HG02623 (cell line): ENCODE results near the gene RPS6KA2.

ENCODE experiments used
- ATAC-seq: cut with Tn5 transposase; IDR thresholded peaks from one replicate; pipeline ENCODE4 v1.9.1; 2021; ENCODE audit warnings: moderate library complexity; ENCODE audit not compliant: unreplicated experiment

Gene RPS6KA2

GRCh38 chr6:166492092-166492741 lies 134.8 kb downstream of the RPS6KA2 start:
- no peak for ATAC-seq

- ATAC-seq, result no peak
These were observed 136.2 kb downstream of the RPS6KA2 start for GRCh38 chr6:166490671-166491500.

- ATAC-seq, result no peak
These were observed 137.5 kb downstream of the RPS6KA2 start for GRCh38 chr6:166489301-166490155.

- ATAC-seq, result no peak
These were observed 138.3 kb downstream of the RPS6KA2 start for GRCh38 chr6:166488701-166489100.

GRCh38 chr6:166488076-166488685 lies 138.9 kb downstream of the RPS6KA2 start:
- ATAC-seq, result peak; percentile 92

- ATAC-seq, result no peak
These were observed 139.9 kb downstream of the RPS6KA2 start for GRCh38 chr6:166487148-166487547.

GRCh38 chr6:166486536-166486880 lies 140.5 kb downstream of the RPS6KA2 start:
- no peak for ATAC-seq

- no peak for ATAC-seq
These were observed 141.2 kb downstream of the RPS6KA2 start for GRCh38 chr6:166485651-166486535.

- no peak for ATAC-seq
These were observed 142.2 kb downstream of the RPS6KA2 start for GRCh38 chr6:166484863-166485262.

- no peak for ATAC-seq
These were observed 143.3 kb downstream of the RPS6KA2 start for GRCh38 chr6:166483573-166484250.

GRCh38 chr6:166483026-166483425 lies 144.0 kb downstream of the RPS6KA2 start:
- ATAC-seq, result no peak

- no peak for ATAC-seq
These were observed 148.1 kb downstream of the RPS6KA2 start for GRCh38 chr6:166478782-166479592.

GRCh38 chr6:166477647-166478365 lies 149.2 kb downstream of the RPS6KA2 start:
- no peak for ATAC-seq

- ATAC-seq, result no peak
These were observed 150.3 kb downstream of the RPS6KA2 start for GRCh38 chr6:166476634-166477215.

GRCh38 chr6:166476061-166476591 lies 150.9 kb downstream of the RPS6KA2 start:
- ATAC-seq, result no peak

- ATAC-seq, result no peak
These were observed 152.1 kb downstream of the RPS6KA2 start for GRCh38 chr6:166474721-166475565.
